HPDE6-E6E7 (cell line): ENCODE measurements around the gene SRM.
"Not testable (repeated sequence)": the region's sequence is repeated elsewhere in the genome, so short reads cannot be mapped to it uniquely, and the experiment has no call there.

Experiments used
- DNase-seq: peaks from one replicate; pipeline ENCODE4 v3.0.0; 2011; ENCODE audit warnings: missing footprints; ENCODE audit errors: extremely low spot score

Gene SRM

GRCh38 chr1:11019358-11019757, 40.5 kb downstream of the SRM start:
- not testable (repeated sequence) for DNase-seq

GRCh38 chr1:11013160-11013531, 46.7 kb downstream of the SRM start:
- DNase-seq: no peak

- peak; percentile 93 for DNase-seq
These were observed 47.3 kb downstream of the SRM start, which contains the start of gene TARDBP for GRCh38 chr1:11012260-11013159. Gene TARDBP, plus strand, starts transcription at chr1:11012654. Its CDS starts 1,074 bp downstream, at chr1:11013728.
